Neural cell (in vitro differentiated cells): ENCODE results near the gene ATXN7L1.

Experiments used
- EP300 ChIP-seq: fragments of 450-650 bp; conservative IDR thresholded peaks from 2 replicates; pipeline ENCODE4 v1.6.1; 2014; ENCODE audit warnings: antibody characterized with exemption, mild to moderate bottlenecking, moderate library complexity; ENCODE audit not compliant: poor library complexity, severe bottlenecking
- EZH2 ChIP-seq: fragments of 200-600, 300-800 bp; shearing (Covaris generic), sonication (generic); IDR thresholded peaks from 2 replicates; pipeline ENCODE4 v1.6.1; 2014; ENCODE audit warnings: antibody characterized with exemption, low read length, borderline replicate concordance, mild to moderate bottlenecking; ENCODE audit not compliant: insufficient read depth, poor library complexity, severe bottlenecking
- MXI1 ChIP-seq: fragments of 450-650 bp; conservative IDR thresholded peaks from 2 replicates; pipeline ENCODE4 v1.6.1; 2014; ENCODE audit warnings: antibody characterized with exemption, mild to moderate bottlenecking; ENCODE audit not compliant: poor library complexity, severe bottlenecking
- POLR2AphosphoS5 ChIP-seq: IDR thresholded peaks from 2 replicates; pipeline ENCODE4 v1.6.1; 2012
- RAD21 ChIP-seq: fragments of 450-650 bp; conservative IDR thresholded peaks from 2 replicates; pipeline ENCODE4 v1.6.1; 2014; ENCODE audit warnings: antibody characterized with exemption, mild to moderate bottlenecking, moderate library complexity
- TF ChIP-seq, protein P1 (sequence below): fragments of 450-650 bp; IDR thresholded peaks from 2 replicates; pipeline ENCODE4 v1.5.1; 2014; ENCODE audit warnings: antibody characterized with exemption, mild to moderate bottlenecking, moderate library complexity; ENCODE audit not compliant: poor library complexity, severe bottlenecking
- TF ChIP-seq, protein P2 (sequence below): IDR thresholded peaks from 2 replicates; pipeline ENCODE4 v1.6.1; 2012; ENCODE audit warnings: borderline replicate concordance

DNA sequence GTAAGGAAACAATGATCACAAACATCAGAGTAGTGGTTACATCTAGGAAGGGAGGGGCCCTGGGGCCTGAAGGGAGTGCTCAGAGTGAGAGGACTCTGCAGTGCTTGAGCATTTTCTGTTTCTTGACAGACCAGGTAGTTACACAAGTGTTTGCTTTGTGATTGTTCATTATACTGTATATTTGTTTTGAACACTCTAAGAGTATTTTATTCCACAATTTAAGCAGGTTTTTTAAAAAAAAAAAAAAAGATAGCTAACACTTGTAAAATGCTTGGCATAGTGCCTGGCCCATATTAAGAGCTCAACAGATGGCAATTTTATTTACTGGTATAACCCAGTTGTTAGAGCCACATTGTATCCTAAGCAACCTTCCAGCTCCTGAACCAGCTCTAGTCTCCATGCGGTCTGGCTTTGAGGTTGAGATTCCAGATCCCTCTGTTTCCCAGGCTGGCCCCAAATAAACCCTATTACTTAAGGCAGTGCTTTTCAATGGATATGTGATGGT is 20.1 kb upstream of the ATXN7L1 start:
- TF ChIP-seq, protein P1, sequence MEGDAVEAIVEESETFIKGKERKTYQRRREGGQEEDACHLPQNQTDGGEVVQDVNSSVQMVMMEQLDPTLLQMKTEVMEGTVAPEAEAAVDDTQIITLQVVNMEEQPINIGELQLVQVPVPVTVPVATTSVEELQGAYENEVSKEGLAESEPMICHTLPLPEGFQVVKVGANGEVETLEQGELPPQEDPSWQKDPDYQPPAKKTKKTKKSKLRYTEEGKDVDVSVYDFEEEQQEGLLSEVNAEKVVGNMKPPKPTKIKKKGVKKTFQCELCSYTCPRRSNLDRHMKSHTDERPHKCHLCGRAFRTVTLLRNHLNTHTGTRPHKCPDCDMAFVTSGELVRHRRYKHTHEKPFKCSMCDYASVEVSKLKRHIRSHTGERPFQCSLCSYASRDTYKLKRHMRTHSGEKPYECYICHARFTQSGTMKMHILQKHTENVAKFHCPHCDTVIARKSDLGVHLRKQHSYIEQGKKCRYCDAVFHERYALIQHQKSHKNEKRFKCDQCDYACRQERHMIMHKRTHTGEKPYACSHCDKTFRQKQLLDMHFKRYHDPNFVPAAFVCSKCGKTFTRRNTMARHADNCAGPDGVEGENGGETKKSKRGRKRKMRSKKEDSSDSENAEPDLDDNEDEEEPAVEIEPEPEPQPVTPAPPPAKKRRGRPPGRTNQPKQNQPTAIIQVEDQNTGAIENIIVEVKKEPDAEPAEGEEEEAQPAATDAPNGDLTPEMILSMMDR = no peak
- TF ChIP-seq EZH2 (no peak), POLR2AphosphoS5 (no peak), RAD21 (no peak), EP300 (no peak), MXI1 (no peak)
- TF ChIP-seq, protein P2, sequence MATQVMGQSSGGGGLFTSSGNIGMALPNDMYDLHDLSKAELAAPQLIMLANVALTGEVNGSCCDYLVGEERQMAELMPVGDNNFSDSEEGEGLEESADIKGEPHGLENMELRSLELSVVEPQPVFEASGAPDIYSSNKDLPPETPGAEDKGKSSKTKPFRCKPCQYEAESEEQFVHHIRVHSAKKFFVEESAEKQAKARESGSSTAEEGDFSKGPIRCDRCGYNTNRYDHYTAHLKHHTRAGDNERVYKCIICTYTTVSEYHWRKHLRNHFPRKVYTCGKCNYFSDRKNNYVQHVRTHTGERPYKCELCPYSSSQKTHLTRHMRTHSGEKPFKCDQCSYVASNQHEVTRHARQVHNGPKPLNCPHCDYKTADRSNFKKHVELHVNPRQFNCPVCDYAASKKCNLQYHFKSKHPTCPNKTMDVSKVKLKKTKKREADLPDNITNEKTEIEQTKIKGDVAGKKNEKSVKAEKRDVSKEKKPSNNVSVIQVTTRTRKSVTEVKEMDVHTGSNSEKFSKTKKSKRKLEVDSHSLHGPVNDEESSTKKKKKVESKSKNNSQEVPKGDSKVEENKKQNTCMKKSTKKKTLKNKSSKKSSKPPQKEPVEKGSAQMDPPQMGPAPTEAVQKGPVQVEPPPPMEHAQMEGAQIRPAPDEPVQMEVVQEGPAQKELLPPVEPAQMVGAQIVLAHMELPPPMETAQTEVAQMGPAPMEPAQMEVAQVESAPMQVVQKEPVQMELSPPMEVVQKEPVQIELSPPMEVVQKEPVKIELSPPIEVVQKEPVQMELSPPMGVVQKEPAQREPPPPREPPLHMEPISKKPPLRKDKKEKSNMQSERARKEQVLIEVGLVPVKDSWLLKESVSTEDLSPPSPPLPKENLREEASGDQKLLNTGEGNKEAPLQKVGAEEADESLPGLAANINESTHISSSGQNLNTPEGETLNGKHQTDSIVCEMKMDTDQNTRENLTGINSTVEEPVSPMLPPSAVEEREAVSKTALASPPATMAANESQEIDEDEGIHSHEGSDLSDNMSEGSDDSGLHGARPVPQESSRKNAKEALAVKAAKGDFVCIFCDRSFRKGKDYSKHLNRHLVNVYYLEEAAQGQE = no peak
